HFF-Myc (cell line): Measurements from ENCODE around the gene DVL2.

ENCODE experiments used
- DNase-seq: peaks from one replicate; pipeline ENCODE4 v3.0.0-alpha.2; 2011; ENCODE audit warnings: low read depth; ENCODE audit errors: extremely low read depth
- H3K4me3 ChIP-seq: replicated peaks from 2 replicates; pipeline ENCODE4 v1.5.1; 2011; ENCODE audit warnings: low read depth, mild to moderate bottlenecking, control low read depth, low read length
- CTCF ChIP-seq: IDR thresholded peaks from 2 replicates; pipeline ENCODE4 v1.5.1; 2012; ENCODE audit warnings: mild to moderate bottlenecking, low read depth, low read length, control low read depth; ENCODE audit errors: missing control alignments

DVL2 gene

GRCh38 chr17:7226721-7227710, 7.3 kb downstream of the DVL2 start:
- no peak overlapping the region for H3K4me3 ChIP-seq
- no peak for TF ChIP-seq CTCF
- DNase-seq, result no peak

DNA sequence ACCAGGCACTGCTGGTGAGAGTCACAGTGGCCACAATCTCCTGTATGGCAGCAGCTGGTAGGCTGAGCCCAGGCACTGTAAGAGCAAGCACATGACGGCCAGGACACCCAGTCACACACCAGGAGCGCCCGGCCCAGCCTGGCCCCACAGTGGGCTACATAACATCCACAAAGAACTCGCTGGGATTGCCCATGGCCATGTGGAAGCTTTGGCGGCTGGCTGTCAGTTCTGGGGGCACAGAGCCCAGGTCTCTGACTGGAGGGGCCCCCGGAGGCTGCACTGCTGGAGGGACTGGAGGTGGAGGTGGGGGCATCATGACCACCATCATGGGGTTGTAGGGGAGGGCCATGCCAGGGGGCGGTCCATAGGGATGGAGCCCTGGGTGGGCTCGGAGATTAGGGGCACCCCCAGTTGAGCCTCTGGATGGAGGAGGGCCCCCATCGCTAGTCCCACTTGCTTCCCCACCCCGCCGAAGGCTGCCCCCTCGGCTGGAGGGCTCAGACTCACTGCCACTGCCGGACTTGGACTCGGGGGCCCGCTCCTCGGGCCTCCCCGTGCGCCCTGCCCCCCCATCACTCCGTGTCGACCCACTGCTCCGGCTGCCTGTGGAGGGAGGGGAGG, 8.5 kb downstream of the DVL2 start:
- no peak for DNase-seq
- no peak for TF ChIP-seq CTCF
- H3K4me3 ChIP-seq, result no peak overlapping the region

- no peak for DNase-seq
- no peak for TF ChIP-seq CTCF
- no peak overlapping the region for H3K4me3 ChIP-seq
Measured at GRCh38 chr17:7224661-7225111, 9.6 kb downstream of the DVL2 start.

DNA sequence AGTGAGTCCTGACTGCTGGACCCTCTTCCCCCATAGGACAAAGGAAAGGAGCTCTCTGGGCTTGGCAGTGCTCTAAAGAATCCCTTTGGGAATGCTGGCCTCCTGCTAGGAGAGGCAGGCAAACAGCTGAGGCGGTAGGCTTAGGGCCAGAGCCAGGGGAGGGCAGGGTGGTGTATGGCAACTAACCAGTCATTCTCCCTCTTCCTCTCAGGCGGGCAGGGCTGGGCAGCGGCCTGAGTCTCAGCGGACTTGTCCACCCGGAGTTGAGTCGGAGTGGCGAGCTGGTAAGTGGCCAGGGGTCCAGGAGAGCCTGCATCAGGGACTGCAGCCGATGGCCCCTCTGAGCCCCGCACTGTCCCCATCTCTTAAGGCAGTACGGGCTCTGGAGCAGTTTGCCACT, 10.2 kb downstream of the DVL2 start:
- no peak for DNase-seq
- no peak overlapping the region for H3K4me3 ChIP-seq
- TF ChIP-seq CTCF, result no peak

DNA sequence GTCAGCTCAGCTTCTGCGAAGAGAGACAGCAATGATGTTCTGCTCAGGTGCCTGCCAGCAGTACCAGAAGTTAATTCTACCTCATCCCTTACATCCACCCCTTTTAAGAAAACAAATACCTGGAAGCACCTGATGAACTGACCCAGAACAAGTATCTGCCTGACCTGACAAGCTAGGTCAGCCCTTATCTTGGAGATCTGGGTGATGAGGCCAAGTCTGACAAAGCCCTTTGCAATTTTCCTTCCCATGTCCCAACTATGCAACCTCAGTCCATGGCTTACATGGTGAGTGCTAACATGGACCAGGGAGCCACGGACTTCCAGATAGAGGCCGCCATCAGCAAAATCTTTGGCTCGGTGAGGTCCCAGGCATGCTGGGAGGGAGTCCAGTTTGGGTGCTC, 10.9 kb downstream of the DVL2 start:
- DNase-seq, result no peak
- no peak for TF ChIP-seq CTCF
- H3K4me3 ChIP-seq, result no peak overlapping the region

DNA sequence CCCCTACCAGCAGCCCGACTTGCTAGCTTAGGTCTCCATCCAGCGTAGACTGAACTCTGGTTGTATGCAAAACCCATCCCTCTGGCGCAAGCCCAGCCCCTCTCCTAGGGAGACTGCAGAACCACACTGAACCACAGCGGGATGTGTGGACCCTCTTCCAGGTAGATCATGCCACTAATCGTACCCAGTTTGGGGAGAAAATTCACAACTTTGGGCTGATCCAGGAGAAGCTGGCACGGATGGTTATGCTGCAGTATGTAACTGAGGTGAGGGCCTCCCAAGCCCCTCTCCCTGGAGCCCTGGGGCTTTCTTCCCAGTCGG, 11.4 kb downstream of the DVL2 start:
- H3K4me3 ChIP-seq, result no peak overlapping the region
- DNase-seq, result no peak
- TF ChIP-seq CTCF, result no peak
